ENCODE data around the gene SLC24A5.

GRCh38 chr15:48090666-48091065 is 30.1 kb upstream of the SLC24A5 start:
- TF ChIP-seq CTCF (IDR thresholded peaks at IDR 0.05) = no peak
- no peak for TF ChIP-seq EP300 (IDR thresholded peaks at IDR 0.05)
